Stimulated activated CD4-positive, alpha-beta T cell treated with anti-CD3 and anti-CD28 coated beads, Interleukin-15, amount 100 ng/mL, for 24 hours (primary cell): ENCODE data around the gene NQO2.
"Not testable (repeated sequence)": the region's sequence is repeated elsewhere in the genome, so short reads cannot be mapped to it uniquely, and the experiment has no call there.

Experiments
- DNase-seq: peaks from one replicate; pipeline ENCODE4 v3.0.0-alpha.2; 2020

Gene NQO2

GRCh38 chr6:3016473-3017280 is 17.0 kb downstream of the NQO2 start:
- DNase-seq: no peak

- no peak for DNase-seq
These were observed 17.6 kb downstream of the NQO2 start for GRCh38 chr6:3017304-3017703.

GRCh38 chr6:3019065-3019464 is 19.4 kb downstream of the NQO2 start:
- no peak for DNase-seq

GRCh38 chr6:3019749-3020320 is 20.1 kb downstream of the NQO2 start:
- DNase-seq: no peak

- not testable (repeated sequence) for DNase-seq
These were observed 21.4 kb downstream of the NQO2 start for GRCh38 chr6:3020976-3021598.

GRCh38 chr6:3022765-3023662 is 23.3 kb downstream of the NQO2 start:
- DNase-seq: peak; percentile 66

GRCh38 chr6:3023663-3024483 is 24.2 kb downstream of the NQO2 start:
- peak; percentile 95 for DNase-seq

GRCh38 chr6:3026791-3027626 is 27.3 kb downstream of the NQO2 start:
- peak; percentile 31 for DNase-seq

GRCh38 chr6:3028156-3028555 is 28.5 kb downstream of the NQO2 start:
- DNase-seq: not testable (repeated sequence)

GRCh38 chr6:3031857-3032640 is 32.4 kb downstream of the NQO2 start:
- DNase-seq: no peak

GRCh38 chr6:3032986-3033385 is 33.3 kb downstream of the NQO2 start:
- no peak for DNase-seq

GRCh38 chr6:3033652-3034051 is 34.0 kb downstream of the NQO2 start:
- no peak for DNase-seq

GRCh38 chr6:3035397-3035796 is 35.7 kb downstream of the NQO2 start:
- no peak for DNase-seq

GRCh38 chr6:3036861-3037637 is 37.4 kb downstream of the NQO2 start:
- no peak for DNase-seq

- no peak for DNase-seq
These were observed 38.1 kb downstream of the NQO2 start for GRCh38 chr6:3037638-3038365.

- no peak for DNase-seq
These were observed 39.7 kb downstream of the NQO2 start for GRCh38 chr6:3039384-3039783.

- DNase-seq: no peak
These were observed 41.5 kb downstream of the NQO2 start for GRCh38 chr6:3041147-3041546.

GRCh38 chr6:3041606-3042005 is 41.9 kb downstream of the NQO2 start:
- DNase-seq: no peak

GRCh38 chr6:3045369-3045768 is 45.7 kb downstream of the NQO2 start:
- no peak for DNase-seq
